Astrocyte of the cerebellum (primary cell): ENCODE measurements around the gene AFF3.

Experiments used
- DNase-seq: peaks from one replicate; pipeline ENCODE4 v3.0.0-alpha.2; 2011; ENCODE audit warnings: low read depth
- H3K4me3 ChIP-seq: 2 replicates; pipeline ENCODE4 v1.5.1; 2011; ENCODE audit warnings: mild to moderate bottlenecking, low read depth, low read length, moderate library complexity
- CTCF ChIP-seq: IDR thresholded peaks from 2 replicates; pipeline ENCODE4 v1.5.1; 2012; ENCODE audit warnings: low read length, low read depth, moderate library complexity, mild to moderate bottlenecking; ENCODE audit errors: missing control alignments
- in situ Hi-C: cut with HindIII; loops from 2 replicates; pipeline ENCODE4 v1.10.0; 2017; ENCODE audit warnings: low sequenced_read_pairs

The AFF3 gene

GRCh38 chr2:100009743-100010142, 132.6 kb downstream of the AFF3 start:
- in situ Hi-C loops: loop anchor here (5.0 kb wide), 2 partner anchors 37 to 77 kb away; no protein-coding TSS in a partner anchor
- H3K4me3 ChIP-seq: no peak overlapping the region
- no peak for DNase-seq
- TF ChIP-seq CTCF: no peak

GRCh38 chr2:100008956-100009355, 133.4 kb downstream of the AFF3 start:
- H3K4me3 ChIP-seq: no peak overlapping the region
- TF ChIP-seq CTCF: no peak
- in situ Hi-C loops: no loop called here
- DNase-seq: no peak

GRCh38 chr2:100006516-100006915, 135.9 kb downstream of the AFF3 start:
- no peak for DNase-seq
- in situ Hi-C loops: no loop called here
- TF ChIP-seq CTCF: no peak
- no peak overlapping the region for H3K4me3 ChIP-seq

GRCh38 chr2:100004959-100005387, 137.4 kb downstream of the AFF3 start:
- H3K4me3 ChIP-seq: no peak overlapping the region
- in situ Hi-C loops: no loop called here
- no peak for TF ChIP-seq CTCF
- no peak for DNase-seq

- no peak for DNase-seq
- no peak overlapping the region for H3K4me3 ChIP-seq
- no peak for TF ChIP-seq CTCF
- in situ Hi-C loops: no loop called here
Observed at GRCh38 chr2:100004348-100004884, 138.0 kb downstream of the AFF3 start.

- in situ Hi-C loops: no loop called here
- H3K4me3 ChIP-seq: no peak overlapping the region
- no peak for DNase-seq
- TF ChIP-seq CTCF: no peak
Observed at GRCh38 chr2:100002059-100002458, 140.3 kb downstream of the AFF3 start.
